AG04450 (cell line): Measurements from ENCODE around the gene RAB31. TPM values are rescaled to one million over a fixed set of nuclear protein-coding genes. Genes with fewer than 3 reads are reported as not detected.

ENCODE experiments used
- CTCF ChIA-PET: fragments of 300-600, 350-600 bp; formaldehyde crosslinking; extraction: SDS; loops from one replicate; lab custom pipeline; 2022; ENCODE audit warnings: antibody characterized with exemption, inconsistent platforms; lab: Charles Lee
- POLR2A ChIA-PET: fragments of 350-600 bp; formaldehyde crosslinking; extraction: SDS; loops from one replicate; lab custom pipeline; 2021; ENCODE audit warnings: antibody characterized with exemption, inconsistent platforms; lab: Yijun Ruan, JAX
- DNase-seq: peaks from one replicate; pipeline ENCODE4 v3.0.0-alpha.2; 2011; ENCODE audit warnings: low read depth, low spot score
- H3K27ac ChIP-seq: one replicate; pipeline ENCODE4 v1.5.1; 2012; ENCODE audit warnings: low read depth, low read length, control low read depth
- H3K27me3 ChIP-seq: one replicate; pipeline ENCODE4 v1.6.0; 2012; ENCODE audit warnings: low read length; ENCODE audit not compliant: control insufficient read depth, insufficient read depth
- H3K4me3 ChIP-seq: 2 replicates; pipeline ENCODE4 v1.5.1; 2011; ENCODE audit warnings: mild to moderate bottlenecking, low read depth, low read length, control low read depth
- H3K9me3 ChIP-seq: 2 replicates; pipeline ENCODE4 v1.5.1; 2012; ENCODE audit warnings: low read length; ENCODE audit not compliant: control insufficient read depth, insufficient read depth
- CTCF ChIP-seq: IDR thresholded peaks from 2 replicates; pipeline ENCODE4 v1.5.1; 2011; ENCODE audit warnings: low read depth, low read length, control low read depth, inconsistent platforms
- polyA plus RNA-seq: library from polyadenylated mRNA; depleted of rRNA; stranded (reverse); fragments of >200 nt; gene quantifications from 2 replicates; pipeline ENCODE4 v1.2.3, GENCODE V29; 2011

RAB31 gene
- polyA plus RNA-seq, 1 experiment, result 43.7 TPM

GRCh38 chr18:9757827-9758621, 49.9 kb downstream of the RAB31 start:
- Histone ChIP-seq H3K27ac (no peak overlapping the region), H3K4me3 (no peak overlapping the region), H3K9me3 (no peaks in the 10 kb centered on the region; the same call in 1 of the 2 replicates), H3K27me3 (no peaks in the 10 kb centered on the region)
- DNase-seq, result no peak
- POLR2A ChIA-PET, result no interaction called here
- TF ChIP-seq CTCF, result no peak
- CTCF ChIA-PET, result no interaction called here

- POLR2A ChIA-PET, result no interaction called here
- CTCF ChIA-PET, result no interaction called here
- H3K4me3 ChIP-seq, result no peak overlapping the region
Measured at GRCh38 chr18:9758624-9759075, 50.5 kb downstream of the RAB31 start.

GRCh38 chr18:9760641-9761040, 52.5 kb downstream of the RAB31 start:
- Histone ChIP-seq H3K9me3 (no peaks in the 10 kb centered on the region; the same call in 1 of the 2 replicates), H3K4me3 (no peak overlapping the region), H3K27me3 (no peaks in the 10 kb centered on the region), H3K27ac (no peak overlapping the region)
- DNase-seq, result no peak
- ChIA-PET POLR2A (no interaction called here), CTCF (interaction anchor here (1.2 to 1.5 kb wide), 2 partner anchors 9 to 190 kb away, joined by 3 to 5 read pairs; no protein-coding TSS in a partner anchor)
- no peak for TF ChIP-seq CTCF

More at GRCh38 chr18:9758624-9759075, 50.5 kb downstream of the RAB31 start:
- H3K27me3 ChIP-seq, result no peaks in the 10 kb centered on the region
- H3K9me3 ChIP-seq, result no peaks in the 10 kb centered on the region; the same call in 1 of the 2 replicates
- TF ChIP-seq CTCF, result no peak
- no peak for DNase-seq
- H3K27ac ChIP-seq, result no peak overlapping the region

- ChIA-PET POLR2A (no interaction called here), CTCF (no interaction called here)
- no peak overlapping the region for H3K4me3 ChIP-seq
- no peak overlapping the region for H3K27ac ChIP-seq
- TF ChIP-seq CTCF, result no peak
- no peaks in the 10 kb centered on the region for H3K27me3 ChIP-seq
- no peaks in the 10 kb centered on the region; the same call in 1 of the 2 replicates for H3K9me3 ChIP-seq
- no peak for DNase-seq
Measured at GRCh38 chr18:9762526-9762925, 54.4 kb downstream of the RAB31 start.

GRCh38 chr18:9763157-9763556, 55.1 kb downstream of the RAB31 start:
- CTCF ChIA-PET, result no interaction called here
- H3K9me3 ChIP-seq, result no peaks in the 10 kb centered on the region; the same call in 1 of the 2 replicates
- POLR2A ChIA-PET, result no interaction called here

More at GRCh38 chr18:9763157-9763556, 55.1 kb downstream of the RAB31 start:
- no peak overlapping the region for H3K4me3 ChIP-seq
- no peak for DNase-seq
- no peak overlapping the region for H3K27ac ChIP-seq
- no peaks in the 10 kb centered on the region for H3K27me3 ChIP-seq
- TF ChIP-seq CTCF, result no peak
